ENCODE results near the gene LRRC42. TPM values are rescaled to one million over a fixed set of nuclear protein-coding genes. Genes with fewer than 3 reads are reported as not detected.

Gene LRRC42
- total and polyA plus RNA-seq, 8 donors: 2.9 to 23.5 (median 13.4) TPM

DNA sequence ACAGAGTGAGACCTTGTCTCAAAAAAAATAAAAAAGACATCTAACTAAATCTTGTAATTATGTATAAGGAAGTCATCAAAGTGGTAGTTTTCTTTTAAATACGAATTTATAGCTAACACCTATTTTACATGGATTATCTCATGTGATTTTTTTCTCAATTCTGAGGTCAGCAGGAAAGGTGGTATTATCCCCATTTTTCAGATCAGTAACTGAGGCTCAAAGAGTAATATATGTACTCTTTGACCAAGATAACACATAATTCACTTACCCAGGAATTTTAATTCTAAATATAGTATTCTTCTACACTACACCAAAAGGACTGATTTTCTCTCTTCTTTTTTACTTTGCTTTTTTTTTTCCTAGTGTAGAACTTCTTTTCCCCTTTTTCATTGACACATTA lies 9.7 kb upstream of the LRRC42 start:
- WGBS, 5 donors: 93 to 97% (median 93%) methylated on average over 1 of the region's 1 CpG
- TF ChIP-seq EP300 (IDR thresholded peaks at IDR 0.05) (no peak), POLR2A (IDR thresholded peaks at IDR 0.05) (no peak), POLR2AphosphoS5 (IDR thresholded peaks at IDR 0.05) (no peak)
- TF ChIP-seq, protein P1, sequence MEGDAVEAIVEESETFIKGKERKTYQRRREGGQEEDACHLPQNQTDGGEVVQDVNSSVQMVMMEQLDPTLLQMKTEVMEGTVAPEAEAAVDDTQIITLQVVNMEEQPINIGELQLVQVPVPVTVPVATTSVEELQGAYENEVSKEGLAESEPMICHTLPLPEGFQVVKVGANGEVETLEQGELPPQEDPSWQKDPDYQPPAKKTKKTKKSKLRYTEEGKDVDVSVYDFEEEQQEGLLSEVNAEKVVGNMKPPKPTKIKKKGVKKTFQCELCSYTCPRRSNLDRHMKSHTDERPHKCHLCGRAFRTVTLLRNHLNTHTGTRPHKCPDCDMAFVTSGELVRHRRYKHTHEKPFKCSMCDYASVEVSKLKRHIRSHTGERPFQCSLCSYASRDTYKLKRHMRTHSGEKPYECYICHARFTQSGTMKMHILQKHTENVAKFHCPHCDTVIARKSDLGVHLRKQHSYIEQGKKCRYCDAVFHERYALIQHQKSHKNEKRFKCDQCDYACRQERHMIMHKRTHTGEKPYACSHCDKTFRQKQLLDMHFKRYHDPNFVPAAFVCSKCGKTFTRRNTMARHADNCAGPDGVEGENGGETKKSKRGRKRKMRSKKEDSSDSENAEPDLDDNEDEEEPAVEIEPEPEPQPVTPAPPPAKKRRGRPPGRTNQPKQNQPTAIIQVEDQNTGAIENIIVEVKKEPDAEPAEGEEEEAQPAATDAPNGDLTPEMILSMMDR (IDR thresholded peaks at IDR 0.05): no peak
- Histone ChIP-seq H3K36me3 (peaks cover 0 to 28% (median 9%) of the 10 kb centered on the region in 4 donors), H3K4me1 (peaks cover 0 to 39% (median 2%) of the 10 kb centered on the region in 4 donors), H3K4me3 (no peak overlapping the region), H3K9me3 (peaks cover 0 to 12% (median 0%) of the 10 kb centered on the region in 4 donors), H3K27me3 (no peaks in the 10 kb centered on the region), H3K27ac (no peak overlapping the region)
- intact Hi-C loops (cut with DNase I; ENCODE audit: low total_unique reads): no loop called here
- no peak for DNase-seq

DNA sequence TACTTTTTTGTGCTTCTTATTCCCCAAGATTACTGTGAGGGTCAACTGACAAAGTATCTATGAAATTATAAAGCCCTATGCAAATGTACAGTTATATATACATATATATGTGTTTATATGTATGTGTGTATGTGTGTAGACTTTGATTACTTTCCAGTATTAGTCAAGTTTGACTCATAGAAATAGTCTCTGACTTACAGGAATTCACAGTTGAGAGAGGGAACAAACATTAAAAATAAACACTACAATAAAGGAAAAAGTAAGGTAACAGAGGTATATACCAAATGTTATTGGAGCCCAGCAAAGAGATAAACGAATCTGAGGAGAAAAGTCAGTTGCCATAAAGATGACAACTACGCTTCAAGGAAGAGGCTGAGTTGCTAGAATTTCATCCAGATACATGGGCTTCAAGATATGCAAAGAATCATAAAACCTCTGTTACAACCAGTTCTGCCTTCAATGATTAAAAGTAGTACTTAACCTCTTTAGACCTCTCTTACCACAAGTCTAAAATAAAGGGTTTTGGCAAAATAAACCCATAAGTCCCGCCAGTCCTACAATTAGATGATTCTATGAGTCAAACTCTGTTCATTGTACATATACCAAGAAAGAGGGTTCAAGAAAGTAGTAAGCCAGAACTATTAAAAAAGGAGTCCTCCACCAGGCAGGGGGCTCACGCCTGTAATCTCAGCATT lies 7.9 kb upstream of the LRRC42 start:
- Histone ChIP-seq H3K9me3 (peaks cover 0 to 12% (median 0%) of the 10 kb centered on the region in 4 donors), H3K4me1 (peaks cover 0 to 56% (median 14%) of the 10 kb centered on the region in 4 donors), H3K4me3 (no peak overlapping the region), H3K36me3 (peaks cover 0 to 25% (median 9%) of the 10 kb centered on the region in 4 donors), H3K27me3 (no peaks in the 10 kb centered on the region), H3K27ac (no peak overlapping the region)
- DNase-seq: no peak
- 80 to 87% (median 83%) methylated on average over 4 of the region's 4 CpGs for WGBS, 5 donors
- TF ChIP-seq, protein P1 (IDR thresholded peaks at IDR 0.05): no peak
- TF ChIP-seq POLR2AphosphoS5 (IDR thresholded peaks at IDR 0.05) (no peak), POLR2A (IDR thresholded peaks at IDR 0.05) (no peak), EP300 (IDR thresholded peaks at IDR 0.05) (no peak)
- intact Hi-C loops (cut with DNase I; ENCODE audit: low total_unique reads): no loop called here

DNA sequence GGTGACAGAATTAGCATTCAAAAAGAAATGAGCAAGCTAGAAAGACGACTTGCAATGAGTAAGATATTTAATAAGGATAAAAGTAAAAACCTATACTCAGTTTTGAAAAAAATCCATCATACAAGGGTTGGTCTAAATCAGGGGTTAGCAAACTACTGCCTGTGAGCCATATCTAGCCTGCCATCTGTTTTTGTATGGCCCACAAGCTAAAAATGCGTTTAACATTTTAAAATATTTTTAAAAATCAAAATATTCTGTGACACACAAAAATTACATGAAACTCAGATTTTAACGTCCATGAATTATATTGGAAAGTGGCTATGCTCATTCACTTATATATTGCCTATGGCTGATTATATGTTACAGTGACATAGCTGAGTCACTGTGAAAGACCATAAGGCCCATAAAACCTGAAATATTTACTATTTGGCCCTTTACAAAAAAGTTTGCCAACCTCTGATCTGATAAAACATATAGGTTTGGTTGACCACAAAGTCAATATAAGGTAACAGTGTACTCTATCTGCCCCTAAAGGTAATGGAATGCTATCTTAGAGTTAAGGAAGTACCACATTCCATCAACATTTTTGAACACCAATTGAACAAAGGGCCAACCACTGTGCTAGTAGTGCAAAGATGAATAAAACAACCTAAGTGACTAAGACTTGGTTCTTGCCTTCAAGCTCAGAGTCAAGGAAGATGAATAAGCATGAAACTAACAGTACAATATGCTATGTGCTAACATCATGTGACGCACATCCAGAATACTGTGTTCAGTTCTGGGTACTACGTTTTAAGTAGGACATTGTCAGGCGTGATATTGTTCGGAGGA lies 3.8 kb upstream of the LRRC42 start:
- TF ChIP-seq POLR2A (IDR thresholded peaks at IDR 0.05): no peak
- no peak for TF ChIP-seq EP300 (IDR thresholded peaks at IDR 0.05)
- TF ChIP-seq, protein P1 (IDR thresholded peaks at IDR 0.05): no peak
- TF ChIP-seq POLR2AphosphoS5 (IDR thresholded peaks at IDR 0.05): no peak
- H3K9me3 ChIP-seq: no peaks in the 10 kb centered on the region
- no peak overlapping the region for H3K27ac ChIP-seq
- WGBS, 5 donors: 56 to 70% (median 59%) methylated on average over 7 of the region's 7 CpGs
- DNase-seq: peak in 1 of 2 donors; percentile 9
- intact Hi-C loops (cut with DNase I; ENCODE audit: low total_unique reads): no loop called here
- H3K4me3 ChIP-seq: no peak overlapping the region
- H3K4me1 ChIP-seq: peaks cover 14 to 77% (median 40%) of the 10 kb centered on the region in 4 donors
- H3K27me3 ChIP-seq: no peaks in the 10 kb centered on the region
- H3K36me3 ChIP-seq: peaks cover 0 to 9% (median 0%) of the 10 kb centered on the region in 4 donors

DNA sequence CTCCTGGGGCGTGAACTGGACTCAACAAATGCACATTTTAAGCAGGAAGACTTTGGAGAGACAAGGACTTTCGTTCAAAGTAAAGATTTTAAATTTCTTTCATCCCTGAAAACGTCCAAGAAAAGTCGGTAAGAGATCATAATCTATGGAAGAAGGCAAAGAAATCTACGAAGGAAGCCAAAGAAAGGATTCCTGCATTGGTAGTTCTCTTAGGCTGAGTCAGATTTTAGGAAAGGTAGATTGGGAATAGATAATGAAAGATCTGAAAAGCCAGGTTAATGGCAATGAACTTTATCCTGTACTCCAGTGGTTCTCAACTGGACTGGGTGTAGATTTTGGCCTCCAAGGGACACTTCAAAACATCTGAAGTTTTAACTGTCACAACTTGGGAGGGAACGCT lies 3.1 kb upstream of the LRRC42 start:
- Histone ChIP-seq H3K4me1 (peaks cover 19 to 77% (median 47%) of the 10 kb centered on the region in 4 donors), H3K4me3 (no peak overlapping the region), H3K27me3 (no peaks in the 10 kb centered on the region), H3K9me3 (no peaks in the 10 kb centered on the region), H3K27ac (no peak overlapping the region), H3K36me3 (peaks cover 0 to 7% (median 0%) of the 10 kb centered on the region in 4 donors)
- WGBS, 5 donors: 89 to 95% (median 91%) methylated on average over 6 of the region's 6 CpGs
- intact Hi-C loops (cut with DNase I; ENCODE audit: low total_unique reads): no loop called here
- no peak for DNase-seq
- TF ChIP-seq POLR2A (IDR thresholded peaks at IDR 0.05) (no peak), EP300 (IDR thresholded peaks at IDR 0.05) (no peak), POLR2AphosphoS5 (IDR thresholded peaks at IDR 0.05) (no peak)
- TF ChIP-seq, protein P1 (IDR thresholded peaks at IDR 0.05): no peak
